NT2/D1 (cell line): Measurements from ENCODE around the gene ANKRD55.
"Not testable (repeated sequence)": the region's sequence is repeated elsewhere in the genome, so short reads cannot be mapped to it uniquely, and the experiment has no call there.

ENCODE experiments used
- DNase-seq: peaks from one replicate; pipeline ENCODE4 v3.0.0-alpha.2; 2011; ENCODE audit warnings: low read depth, low spot score
- H3K27me3 ChIP-seq: 2 replicates; pipeline ENCODE4 v1.6.0; 2011; ENCODE audit warnings: mild to moderate bottlenecking; ENCODE audit not compliant: insufficient read length, insufficient read depth
- H3K36me3 ChIP-seq: 2 replicates; pipeline ENCODE4 v1.6.1; 2011; ENCODE audit warnings: mild to moderate bottlenecking, low read length, mixed read lengths; ENCODE audit not compliant: insufficient read depth, insufficient read length
- H3K4me1 ChIP-seq: 2 replicates; pipeline ENCODE4 v1.5.1; 2011; ENCODE audit not compliant: insufficient read depth, insufficient read length
- H3K4me3 ChIP-seq: 2 replicates; pipeline ENCODE4 v1.5.1; 2011; ENCODE audit warnings: low read depth; ENCODE audit not compliant: insufficient read length
- H3K9ac ChIP-seq: 2 replicates; pipeline ENCODE4 v1.6.0; 2011; ENCODE audit warnings: low read depth; ENCODE audit not compliant: insufficient read length
- H3K9me3 ChIP-seq: 2 replicates; pipeline ENCODE4 v1.5.1; 2011; ENCODE audit warnings: mild to moderate bottlenecking, low read length; ENCODE audit not compliant: insufficient read depth
- SUZ12 ChIP-seq: IDR thresholded peaks from 2 replicates; pipeline ENCODE4 v1.6.1; 2011; ENCODE audit not compliant: insufficient read length, insufficient read depth; ENCODE audit errors: extremely low read depth
- YY1 ChIP-seq: IDR thresholded peaks from 2 replicates; pipeline ENCODE4 v1.6.1; 2011; ENCODE audit not compliant: insufficient read length, insufficient read depth
- ZNF274 ChIP-seq: IDR thresholded peaks from 2 replicates; pipeline ENCODE4 v1.6.1; 2011; ENCODE audit warnings: mild to moderate bottlenecking, low read depth, low read length

The ANKRD55 gene

DNA sequence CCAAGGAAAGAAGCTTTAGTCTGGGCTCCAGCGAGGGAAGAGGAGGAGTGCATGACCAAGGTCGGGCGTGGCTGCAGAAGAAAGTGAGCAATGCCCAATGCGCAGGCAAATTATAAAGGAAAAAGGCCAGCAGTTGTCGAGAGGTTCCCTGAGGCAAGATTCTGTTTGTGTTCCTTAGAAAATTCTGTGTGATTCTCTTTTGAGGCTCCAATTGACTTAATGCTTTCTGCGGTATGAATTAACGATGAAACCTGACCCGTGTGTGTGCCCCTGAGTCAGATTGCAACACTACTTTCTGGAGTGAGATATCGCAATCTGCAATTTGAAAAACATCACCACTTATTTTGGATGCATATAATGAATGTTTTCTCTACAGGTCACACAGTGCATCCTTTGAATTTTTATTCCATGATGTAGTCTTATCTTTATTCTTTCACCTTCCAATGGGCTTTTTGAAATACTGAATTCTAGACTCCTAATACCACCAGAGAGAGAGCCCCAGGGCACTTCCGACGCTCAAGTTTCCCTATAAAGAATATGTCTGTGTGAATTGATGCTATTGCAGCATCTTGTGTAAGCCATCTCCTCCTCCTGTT lies 120.5 kb downstream of the ANKRD55 start:
- Histone ChIP-seq H3K4me1 (no peaks in the 10 kb centered on the region), H3K36me3 (no peaks in the 10 kb centered on the region), H3K4me3 (no peak overlapping the region), H3K27me3 (no peaks in the 10 kb centered on the region), H3K9me3 (no peaks in the 10 kb centered on the region), H3K9ac (no peak overlapping the region)
- TF ChIP-seq ZNF274 (no peak), SUZ12 (no peak), YY1 (no peak)
- no peak for DNase-seq

DNA sequence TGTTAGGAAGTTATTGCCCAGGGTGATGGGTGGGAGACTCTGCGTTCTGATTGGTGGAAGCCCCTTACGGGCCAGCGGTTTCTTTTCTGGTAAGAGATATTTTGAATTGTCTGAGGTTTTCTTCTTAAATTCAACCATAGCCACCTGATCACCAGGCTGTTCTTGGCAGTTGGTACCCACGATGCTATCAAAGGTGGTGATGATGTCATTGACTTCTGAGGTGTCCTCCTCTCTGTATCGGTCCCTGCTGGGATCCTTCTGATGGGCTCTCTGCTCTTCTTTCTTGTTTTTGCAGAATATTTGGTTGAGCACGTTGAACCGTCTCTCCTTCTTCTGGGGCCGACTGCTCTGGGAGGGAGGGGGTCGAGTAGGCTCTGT lies 121.7 kb downstream of the ANKRD55 start:
- no peak for TF ChIP-seq ZNF274
- no peak for TF ChIP-seq YY1
- TF ChIP-seq SUZ12, result no peak
- Histone ChIP-seq H3K9ac (no peak overlapping the region), H3K4me3 (no peak overlapping the region), H3K27me3 (no peaks in the 10 kb centered on the region), H3K36me3 (no peaks in the 10 kb centered on the region), H3K9me3 (no peaks in the 10 kb centered on the region), H3K4me1 (no peaks in the 10 kb centered on the region)
- no peak for DNase-seq

- H3K4me1 ChIP-seq, result no peaks in the 10 kb centered on the region
- no peak for DNase-seq
- no peaks in the 10 kb centered on the region for H3K36me3 ChIP-seq
- no peaks in the 10 kb centered on the region for H3K9me3 ChIP-seq
- H3K27me3 ChIP-seq, result no peaks in the 10 kb centered on the region
- TF ChIP-seq YY1 (no peak), SUZ12 (no peak), ZNF274 (no peak)
- H3K4me3 ChIP-seq, result no peak overlapping the region
- no peak overlapping the region for H3K9ac ChIP-seq
Measured at GRCh38 chr5:56110646-56111403, 122.3 kb downstream of the ANKRD55 start.

- no peak for TF ChIP-seq SUZ12
- TF ChIP-seq YY1, result no peak
- no peak for TF ChIP-seq ZNF274
- H3K36me3 ChIP-seq, result no peaks in the 10 kb centered on the region
- DNase-seq, result no peak
Measured at GRCh38 chr5:56108246-56108645, 124.9 kb downstream of the ANKRD55 start.

GRCh38 chr5:56106837-56107236 lies 126.3 kb downstream of the ANKRD55 start:
- no peak for TF ChIP-seq SUZ12
- TF ChIP-seq YY1, result no peak
- TF ChIP-seq ZNF274, result no peak
- Histone ChIP-seq H3K4me3 (no peak overlapping the region), H3K9me3 (no peaks in the 10 kb centered on the region), H3K9ac (no peak overlapping the region), H3K4me1 (no peaks in the 10 kb centered on the region), H3K36me3 (no peaks in the 10 kb centered on the region), H3K27me3 (no peaks in the 10 kb centered on the region)
- DNase-seq, result no peak

More at GRCh38 chr5:56108246-56108645, 124.9 kb downstream of the ANKRD55 start:
- Histone ChIP-seq H3K9ac (no peak overlapping the region), H3K27me3 (no peaks in the 10 kb centered on the region), H3K4me1 (no peaks in the 10 kb centered on the region), H3K9me3 (no peaks in the 10 kb centered on the region), H3K4me3 (no peak overlapping the region)

- no peaks in the 10 kb centered on the region for H3K27me3 ChIP-seq
- H3K9me3 ChIP-seq, result peaks cover 7% of the 10 kb centered on the region; the same call in 1 of the 2 replicates
- no peak for TF ChIP-seq ZNF274
- no peak for TF ChIP-seq YY1
- TF ChIP-seq SUZ12, result no peak
- no peak for DNase-seq
- H3K9ac ChIP-seq, result no peak overlapping the region
- H3K4me3 ChIP-seq, result no peak overlapping the region
- H3K4me1 ChIP-seq, result no peaks in the 10 kb centered on the region
- H3K36me3 ChIP-seq, result no peaks in the 10 kb centered on the region
Measured at GRCh38 chr5:56105511-56106291, 127.4 kb downstream of the ANKRD55 start.

DNA sequence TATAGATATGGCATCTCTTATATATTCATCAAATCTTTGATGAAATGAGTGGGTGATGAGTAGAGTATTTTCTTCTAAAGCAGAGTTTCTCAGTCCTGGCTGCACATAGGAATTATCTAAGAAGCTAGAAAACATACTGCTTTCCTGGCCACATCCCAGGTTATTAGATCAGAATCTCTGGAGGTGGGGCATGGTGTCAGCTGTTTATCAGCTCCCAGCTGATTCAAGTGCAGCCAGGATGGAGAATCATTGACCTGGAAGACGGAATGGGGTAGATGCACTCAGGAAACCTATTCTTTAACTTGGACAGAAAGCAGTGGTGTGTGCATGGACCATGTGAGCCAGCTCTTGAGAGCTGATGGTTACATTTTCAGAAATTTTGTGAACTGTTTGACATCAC lies 130.2 kb downstream of the ANKRD55 start:
- Histone ChIP-seq H3K27me3 (no peaks in the 10 kb centered on the region), H3K36me3 (no peaks in the 10 kb centered on the region), H3K4me3 (no peak overlapping the region), H3K9me3 (peaks cover 7% of the 10 kb centered on the region; the same call in 1 of the 2 replicates), H3K9ac (no peak overlapping the region), H3K4me1 (no peaks in the 10 kb centered on the region)
- TF ChIP-seq YY1 (no peak), ZNF274 (no peak), SUZ12 (no peak)
- DNase-seq, result no peak

DNA sequence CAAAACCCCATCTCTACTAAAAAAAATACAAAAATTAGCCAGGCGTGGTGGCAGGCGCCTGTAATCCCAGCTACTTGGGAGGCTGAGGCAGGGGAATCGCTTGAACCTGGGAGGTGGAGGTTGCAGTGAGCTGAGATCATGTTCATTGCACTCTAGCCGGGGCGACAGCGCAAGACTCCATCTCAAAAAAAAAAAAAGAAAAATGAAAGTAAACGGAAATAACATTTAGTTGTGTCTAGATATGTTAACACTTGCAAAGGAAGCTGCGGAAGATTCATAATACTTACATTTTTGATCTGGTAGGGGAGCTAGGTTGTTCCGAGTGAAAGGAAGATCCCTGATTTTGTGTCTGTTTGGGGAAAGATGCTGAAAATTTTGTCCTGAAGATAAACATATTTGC lies 130.9 kb downstream of the ANKRD55 start:
- DNase-seq, H3K27me3 ChIP-seq, H3K9me3 ChIP-seq, H3K36me3 ChIP-seq, H3K9ac ChIP-seq, H3K4me3 ChIP-seq, H3K4me1 ChIP-seq: not testable (repeated sequence)
